ENCODE measurements around the gene CRELD2. TPM values are rescaled to one million over a fixed set of nuclear protein-coding genes. Genes with fewer than 3 reads are reported as not detected.
"Not testable (repeated sequence)": the region's sequence is repeated elsewhere in the genome, so short reads cannot be mapped to it uniquely, and the experiment has no call there.

The CRELD2 gene
- total RNA-seq, 2 experiments from 2014 or later: 32.6 to 34.8 TPM

GRCh38 chr22:49938565-49939136 lies 20.2 kb downstream of the CRELD2 start:
- Mint-ChIP-seq H3K27ac (no peak overlapping the region), H3K27me3 (no peaks in the 10 kb centered on the region), H3K9me3 (peaks cover 3% of the 10 kb centered on the region), H3K36me3 (peaks cover 3% of the 10 kb centered on the region), H3K4me1 (peaks cover 8% of the 10 kb centered on the region), H3K4me3 (no peak overlapping the region)
- no peak for DNase-seq

- H3K4me3 Mint-ChIP-seq: no peak overlapping the region
- H3K36me3 Mint-ChIP-seq: peaks cover 3% of the 10 kb centered on the region
- DNase-seq: no peak
- peaks cover 3% of the 10 kb centered on the region for H3K9me3 Mint-ChIP-seq
- no peak overlapping the region for H3K27ac Mint-ChIP-seq
- peaks cover 10% of the 10 kb centered on the region for H3K4me1 Mint-ChIP-seq
- no peaks in the 10 kb centered on the region for H3K27me3 Mint-ChIP-seq
These were observed 23.3 kb downstream of the CRELD2 start for GRCh38 chr22:49941507-49942316.

- Mint-ChIP-seq H3K4me1 (peaks cover 7% of the 10 kb centered on the region), H3K9me3 (peaks cover 3% of the 10 kb centered on the region), H3K27me3 (no peaks in the 10 kb centered on the region), H3K27ac (no peak overlapping the region), H3K36me3 (peaks cover 3% of the 10 kb centered on the region), H3K4me3 (no peak overlapping the region)
- DNase-seq: no peak
These were observed 24.4 kb downstream of the CRELD2 start for GRCh38 chr22:49942565-49943404.

GRCh38 chr22:49943405-49943765 lies 25.0 kb downstream of the CRELD2 start:
- H3K4me1 Mint-ChIP-seq: peaks cover 7% of the 10 kb centered on the region
- H3K27me3 Mint-ChIP-seq: no peaks in the 10 kb centered on the region
- peaks cover 3% of the 10 kb centered on the region for H3K9me3 Mint-ChIP-seq
- no peak for DNase-seq
- H3K27ac Mint-ChIP-seq: no peak overlapping the region
- peaks cover 3% of the 10 kb centered on the region for H3K36me3 Mint-ChIP-seq
- H3K4me3 Mint-ChIP-seq: peak overlapping the region; percentile 37

GRCh38 chr22:49943771-49944398 lies 25.5 kb downstream of the CRELD2 start:
- Mint-ChIP-seq H3K27me3 (no peaks in the 10 kb centered on the region), H3K36me3 (peaks cover 3% of the 10 kb centered on the region), H3K27ac (peak overlapping the region; percentile 81)

GRCh38 chr22:49944399-49944891 lies 26.0 kb downstream of the CRELD2 start:
- Mint-ChIP-seq H3K27ac (peak overlapping the region; percentile 81), H3K27me3 (no peaks in the 10 kb centered on the region), H3K9me3 (peaks cover 3% of the 10 kb centered on the region), H3K36me3 (peaks cover 3% of the 10 kb centered on the region), H3K4me3 (peak overlapping the region; percentile 71), H3K4me1 (peaks cover 7% of the 10 kb centered on the region)
- DNase-seq: no peak

More at GRCh38 chr22:49943771-49944398, 25.5 kb downstream of the CRELD2 start:
- DNase-seq: no peak
- peak overlapping the region; percentile 71 for H3K4me3 Mint-ChIP-seq
- H3K4me1 Mint-ChIP-seq: peaks cover 7% of the 10 kb centered on the region
- H3K9me3 Mint-ChIP-seq: peaks cover 3% of the 10 kb centered on the region

DNA sequence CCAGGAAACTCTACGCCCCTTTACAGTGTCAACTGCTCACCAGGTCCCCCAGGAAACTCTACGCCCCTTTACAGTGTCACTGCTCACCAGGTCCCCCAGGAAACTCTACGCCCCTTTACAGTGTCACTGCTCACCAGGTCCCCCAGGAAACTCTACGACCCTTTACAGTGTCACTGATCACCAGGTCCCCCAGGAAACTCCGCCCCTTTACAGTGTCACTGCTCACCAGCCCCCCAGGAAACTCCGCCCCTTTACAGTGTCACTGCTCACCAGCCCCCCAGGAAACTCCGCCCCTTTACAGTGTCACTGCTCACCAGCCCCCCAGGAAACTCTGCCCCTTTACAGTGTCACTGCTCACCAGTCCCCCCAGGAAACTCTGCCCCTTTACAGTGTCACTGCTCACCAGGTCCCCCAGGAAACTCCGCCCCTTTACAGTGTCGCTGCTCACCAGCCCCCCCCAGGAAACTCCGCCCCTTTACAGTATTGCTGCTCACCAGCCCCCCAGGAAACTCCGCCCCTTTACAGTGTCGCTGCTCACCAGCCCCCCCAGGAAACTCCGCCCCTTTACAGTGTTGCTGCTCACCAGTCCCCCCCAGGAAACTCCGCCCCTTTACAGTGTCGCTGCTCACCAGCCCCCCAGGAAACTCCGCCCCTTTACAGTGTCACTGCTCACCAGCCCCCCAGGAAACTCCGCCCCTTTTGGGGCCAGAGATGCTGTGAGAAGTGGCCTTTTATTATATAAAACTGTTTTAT lies 26.8 kb downstream of the CRELD2 start:
- H3K9me3 Mint-ChIP-seq, H3K4me1 Mint-ChIP-seq, H3K36me3 Mint-ChIP-seq, H3K27me3 Mint-ChIP-seq: not testable (repeated sequence)
- peak overlapping the region; percentile 87 for H3K27ac Mint-ChIP-seq
- H3K4me3 Mint-ChIP-seq: peak overlapping the region; percentile 55
- DNase-seq: peak; percentile 63

- peak overlapping the region; percentile 25 for H3K27ac Mint-ChIP-seq
- no peaks in the 10 kb centered on the region for H3K36me3 Mint-ChIP-seq
- DNase-seq: no peak
- no peaks in the 10 kb centered on the region for H3K27me3 Mint-ChIP-seq
- peaks cover 4% of the 10 kb centered on the region for H3K4me1 Mint-ChIP-seq
- no peaks in the 10 kb centered on the region for H3K9me3 Mint-ChIP-seq
- no peak overlapping the region for H3K4me3 Mint-ChIP-seq
These were observed 28.3 kb downstream of the CRELD2 start for GRCh38 chr22:49946612-49947295.

DNA sequence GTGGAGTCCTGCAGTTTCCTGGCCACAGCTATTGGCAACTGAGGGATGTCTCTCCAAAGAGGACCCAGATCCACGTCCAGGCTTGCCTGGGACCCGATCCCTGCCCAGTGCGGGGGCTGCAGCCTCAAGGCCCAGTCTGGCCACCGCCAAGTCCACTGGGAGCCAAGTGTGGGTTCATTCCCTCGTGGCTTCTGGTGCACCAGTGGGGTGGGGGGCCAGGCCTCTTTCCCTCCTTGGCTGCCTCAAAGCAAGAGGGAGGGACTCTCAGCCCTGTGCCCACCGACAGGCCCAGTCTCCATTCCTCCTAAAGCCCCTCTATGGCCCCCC lies 28.8 kb downstream of the CRELD2 start:
- Mint-ChIP-seq H3K4me1 (peaks cover 4% of the 10 kb centered on the region), H3K27ac (no peak overlapping the region), H3K36me3 (no peaks in the 10 kb centered on the region), H3K9me3 (no peaks in the 10 kb centered on the region), H3K4me3 (no peak overlapping the region), H3K27me3 (no peaks in the 10 kb centered on the region)
- no peak for DNase-seq

- H3K9me3 Mint-ChIP-seq: no peaks in the 10 kb centered on the region
These were observed 29.9 kb downstream of the CRELD2 start for GRCh38 chr22:49948116-49948957.

GRCh38 chr22:49948958-49949913 lies 30.8 kb downstream of the CRELD2 start:
- Mint-ChIP-seq H3K4me1 (peaks cover 4% of the 10 kb centered on the region), H3K4me3 (no peak overlapping the region), H3K9me3 (no peaks in the 10 kb centered on the region), H3K27me3 (no peaks in the 10 kb centered on the region), H3K27ac (no peak overlapping the region), H3K36me3 (no peaks in the 10 kb centered on the region)
- no peak for DNase-seq

More at GRCh38 chr22:49948116-49948957, 29.9 kb downstream of the CRELD2 start:
- no peaks in the 10 kb centered on the region for H3K27me3 Mint-ChIP-seq
- H3K27ac Mint-ChIP-seq: no peak overlapping the region
- no peaks in the 10 kb centered on the region for H3K36me3 Mint-ChIP-seq
- H3K4me3 Mint-ChIP-seq: no peak overlapping the region
- H3K4me1 Mint-ChIP-seq: peaks cover 4% of the 10 kb centered on the region
- DNase-seq: no peak

DNA sequence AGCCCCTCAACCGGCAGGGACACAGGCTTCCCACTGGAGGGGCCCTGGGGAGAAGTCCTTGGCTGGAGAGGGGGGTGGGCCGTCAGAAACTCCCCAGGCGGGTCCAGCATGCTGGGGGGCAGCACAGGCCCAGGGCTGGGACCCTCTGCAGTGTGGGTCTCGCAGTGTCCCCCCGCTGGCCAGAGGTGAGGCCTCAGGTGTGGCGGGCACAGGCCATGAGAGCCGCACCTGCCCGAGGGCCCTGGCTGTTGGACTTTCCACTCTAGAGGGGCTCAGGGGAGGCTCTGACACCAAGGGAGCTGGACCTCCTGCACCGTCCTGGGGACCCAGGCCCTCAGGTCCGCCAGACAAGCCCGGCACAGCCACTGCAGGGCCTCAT lies 31.5 kb downstream of the CRELD2 start:
- Mint-ChIP-seq H3K36me3 (no peaks in the 10 kb centered on the region), H3K4me3 (no peak overlapping the region), H3K27ac (no peak overlapping the region), H3K4me1 (peaks cover 4% of the 10 kb centered on the region), H3K27me3 (no peaks in the 10 kb centered on the region), H3K9me3 (no peaks in the 10 kb centered on the region)
- no peak for DNase-seq
